ENCODE measurements around the gene TMEM86A. TPM values are rescaled to one million over a fixed set of nuclear protein-coding genes. Genes with fewer than 3 reads are reported as not detected.
"Not testable (repeated sequence)": the region's sequence is repeated elsewhere in the genome, so short reads cannot be mapped to it uniquely, and the experiment has no call there.

The TMEM86A gene
- total RNA-seq, 4 donors from 2014 or later = 37.6 to 96.2 (median 52.8) TPM

GRCh38 chr11:18677560-18677959 lies 21.0 kb upstream of the TMEM86A start:
- H3K4me3 ChIP-seq (ENCODE audit: low read depth, poor library complexity, severe bottlenecking) = no peak overlapping the region
- WGBS, 2 donors = 67 to 91% methylated on average over 3 of the region's 3 CpGs
- intact Hi-C loops (cut with DNase I; ENCODE audit: low total_unique reads) = no loop called here
- DNase-seq (ENCODE audit: low spot score in 2 of 2) = peak in 1 of 2 donors; percentile 32
- TF ChIP-seq CTCF (IDR thresholded peaks at IDR 0.05) (no peak), POLR2A (IDR thresholded peaks at IDR 0.05) (no peak)

GRCh38 chr11:18681949-18682348 lies 16.6 kb upstream of the TMEM86A start:
- intact Hi-C loops (cut with DNase I; ENCODE audit: low total_unique reads); H3K4me3 ChIP-seq (ENCODE audit: low read depth, poor library complexity, severe bottlenecking); DNase-seq (ENCODE audit: low spot score in 2 of 2): not testable (repeated sequence)
- 67 to 83% methylated on average over 1 of the region's 1 CpG for WGBS, 2 donors

- DNase-seq (ENCODE audit: low spot score in 2 of 2) = no peak
- WGBS, 2 donors = 93 to 96% methylated on average over 3 of the region's 3 CpGs
- no peak overlapping the region for H3K4me3 ChIP-seq (ENCODE audit: low read depth, poor library complexity, severe bottlenecking)
- intact Hi-C loops (cut with DNase I; ENCODE audit: low total_unique reads) = no loop called here
- TF ChIP-seq POLR2A (IDR thresholded peaks at IDR 0.05) (no peak), CTCF (IDR thresholded peaks at IDR 0.05) (no peak)
Measured at GRCh38 chr11:18682466-18682865, 16.1 kb upstream of the TMEM86A start.

GRCh38 chr11:18684267-18684666 lies 14.3 kb upstream of the TMEM86A start:
- TF ChIP-seq POLR2A (IDR thresholded peaks at IDR 0.05) (no peak), CTCF (IDR thresholded peaks at IDR 0.05) (no peak)
- 45 to 100% methylated on average over 1 of the region's 1 CpG for WGBS, 2 donors
- no peak for DNase-seq (ENCODE audit: low spot score in 2 of 2)
- intact Hi-C loops (cut with DNase I; ENCODE audit: low total_unique reads) = no loop called here
- no peak overlapping the region for H3K4me3 ChIP-seq (ENCODE audit: low read depth, poor library complexity, severe bottlenecking)

- WGBS, 2 donors = 78 to 88% methylated on average over 4 of the region's 4 CpGs
- H3K4me3 ChIP-seq (ENCODE audit: low read depth, poor library complexity, severe bottlenecking); DNase-seq (ENCODE audit: low spot score in 2 of 2); intact Hi-C loops (cut with DNase I; ENCODE audit: low total_unique reads): not testable (repeated sequence)
Measured at GRCh38 chr11:18691467-18692140, 7.0 kb upstream of the TMEM86A start.

GRCh38 chr11:18692941-18693760 lies 5.4 kb upstream of the TMEM86A start:
- 63 to 71% methylated on average over 9 of the region's 9 CpGs for WGBS, 2 donors
- intact Hi-C loops (cut with DNase I; ENCODE audit: low total_unique reads) = no loop called here
- no peak overlapping the region for H3K4me3 ChIP-seq (ENCODE audit: low read depth, poor library complexity, severe bottlenecking)
- TF ChIP-seq POLR2A (IDR thresholded peaks at IDR 0.05) = no peak
- no peak for TF ChIP-seq CTCF (IDR thresholded peaks at IDR 0.05)
- no peak for DNase-seq (ENCODE audit: low spot score in 2 of 2)

Data from lower leg skin (tissue), 4 donors.